HG02885 (cell line): Measurements from ENCODE around the gene BMPER.

Experiments
- ATAC-seq: cut with Tn5 transposase; IDR thresholded peaks from one replicate; pipeline ENCODE4 v1.9.1; 2021; ENCODE audit warnings: mild to moderate bottlenecking; ENCODE audit not compliant: unreplicated experiment, poor library complexity

BMPER gene

GRCh38 chr7:34123316-34123715 is 218.0 kb downstream of the BMPER start:
- ATAC-seq, result no peak

DNA sequence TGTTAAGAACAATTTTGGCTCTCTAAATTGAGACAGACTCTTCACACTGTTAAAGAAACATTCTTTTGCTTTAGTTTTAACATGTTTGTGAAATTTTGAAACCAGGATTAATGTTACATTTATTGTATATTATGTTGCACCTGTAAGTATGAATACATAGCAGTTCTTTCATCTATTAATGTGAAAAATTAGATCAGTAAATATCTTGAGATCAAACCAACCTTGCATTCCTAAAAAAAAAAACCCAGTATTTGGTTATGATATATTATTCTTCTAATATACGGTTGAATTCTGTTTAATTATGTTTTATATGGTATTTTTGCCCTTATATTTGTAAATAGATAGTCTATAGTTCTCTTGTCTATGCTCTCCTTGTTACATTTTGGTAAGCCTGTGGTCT is 219.4 kb downstream of the BMPER start:
- ATAC-seq, result no peak

DNA sequence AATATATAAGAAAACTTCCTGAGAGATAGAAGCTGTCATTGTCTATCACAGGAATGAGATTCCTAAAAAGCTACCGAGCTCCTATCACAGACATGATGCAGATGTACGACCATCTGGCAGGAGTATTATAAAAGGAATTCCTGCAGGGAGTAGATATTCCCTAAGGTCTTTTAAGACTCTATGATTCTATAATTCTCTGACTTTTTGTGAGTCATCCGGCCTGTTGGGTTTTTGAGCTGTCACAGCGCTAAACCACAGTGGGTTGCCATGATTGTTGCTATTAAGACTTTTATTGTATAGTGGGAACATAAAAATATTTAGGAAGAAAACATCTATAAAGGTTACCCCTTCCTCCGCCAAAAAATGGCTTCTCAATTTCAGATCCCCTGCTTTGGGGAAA is 223.4 kb downstream of the BMPER start:
- ATAC-seq, result no peak

- ATAC-seq, result no peak
Observed at GRCh38 chr7:34130558-34131295, 225.4 kb downstream of the BMPER start.

GRCh38 chr7:34131371-34131770 is 226.0 kb downstream of the BMPER start:
- ATAC-seq, result no peak

DNA sequence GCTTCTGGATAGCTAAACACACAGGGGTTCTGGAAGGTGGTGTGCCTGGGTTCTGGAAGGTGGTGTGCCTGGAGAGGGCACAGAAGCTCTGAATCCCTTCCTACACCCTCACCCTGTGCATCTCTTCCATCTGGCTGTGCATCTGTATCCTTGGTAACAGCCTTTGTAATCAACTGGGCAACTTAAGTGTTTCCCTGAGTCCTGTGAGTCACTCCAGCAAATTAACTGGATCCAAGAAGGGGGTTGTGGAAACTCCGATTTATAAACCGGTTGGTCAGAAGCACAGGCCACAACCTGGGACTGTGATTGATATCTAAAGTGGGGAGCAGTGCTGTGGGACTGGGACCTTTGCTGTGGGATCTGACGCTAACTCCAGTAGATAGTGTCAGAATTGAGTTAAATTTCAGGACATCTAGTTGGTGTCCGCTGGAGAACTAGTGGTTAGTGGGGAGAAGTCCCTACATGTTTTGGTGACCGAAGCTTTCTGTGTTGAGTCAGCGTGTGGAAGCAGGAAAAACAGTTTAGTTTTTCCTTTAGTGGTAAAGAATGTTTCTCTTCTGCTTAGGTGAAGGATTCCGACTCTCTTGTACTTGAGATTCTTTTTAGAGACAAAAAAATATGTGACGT is 228.1 kb downstream of the BMPER start:
- ATAC-seq, result no peak

DNA sequence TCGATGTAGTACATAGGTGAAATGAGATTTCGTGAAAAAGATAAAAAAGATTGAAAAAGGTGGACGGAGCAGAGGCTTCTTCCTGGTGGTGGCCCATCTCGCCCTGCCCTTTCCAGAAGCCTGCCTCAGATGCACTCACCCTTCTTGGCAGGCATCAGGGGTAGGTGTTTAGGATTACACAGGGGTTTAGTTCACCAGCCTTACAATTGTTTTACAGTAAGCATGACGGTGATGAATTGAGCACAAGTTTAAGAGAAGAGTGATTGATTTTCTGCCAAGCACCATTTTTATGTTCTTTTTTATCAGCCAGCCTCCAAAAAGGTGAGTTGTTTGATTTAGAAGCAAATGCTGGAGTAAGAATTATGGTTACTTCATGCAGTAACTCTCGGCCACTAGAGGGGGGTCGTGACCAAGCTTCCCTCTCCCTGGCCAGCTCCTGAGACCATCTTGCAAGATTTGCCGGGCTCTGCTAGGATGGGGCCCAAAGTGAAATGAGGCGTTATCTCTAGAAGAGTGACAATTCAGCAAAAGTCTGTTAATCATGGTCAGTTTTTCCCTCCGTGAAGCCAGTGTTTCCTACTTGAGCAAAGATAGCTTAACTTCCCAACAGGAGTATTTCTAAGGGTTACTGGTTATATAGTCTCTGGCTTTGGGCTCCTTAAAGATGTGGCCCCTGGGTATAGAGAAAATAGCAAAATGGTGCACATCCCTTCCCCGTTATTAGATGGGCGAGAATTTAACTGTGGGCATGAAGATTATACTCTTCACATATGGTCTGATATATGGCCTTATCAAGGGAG is 228.8 kb downstream of the BMPER start:
- peak; percentile 69 for ATAC-seq

DNA sequence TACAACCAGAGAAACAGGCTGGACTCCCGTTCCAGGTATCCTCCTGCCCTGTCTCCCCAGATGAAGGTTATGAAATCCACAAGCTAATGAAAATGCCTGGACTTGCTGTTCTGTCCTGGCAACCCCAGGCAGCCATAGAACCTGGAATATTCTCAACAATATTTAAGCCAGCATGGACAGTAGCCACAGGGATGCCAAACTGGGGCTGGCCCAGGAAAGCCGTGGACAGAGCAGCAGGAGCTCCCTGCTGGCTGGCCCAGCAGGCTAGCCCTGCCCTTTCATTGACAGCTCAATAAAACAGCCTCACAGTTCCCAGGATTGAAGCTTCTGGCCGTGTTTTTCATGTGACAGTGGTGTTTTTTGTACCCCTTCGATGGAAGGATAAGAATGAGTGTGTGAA is 230.6 kb downstream of the BMPER start:
- no peak for ATAC-seq

GRCh38 chr7:34136698-34137097 is 231.4 kb downstream of the BMPER start:
- no peak for ATAC-seq

- ATAC-seq, result no peak
Observed at GRCh38 chr7:34137176-34137575, 231.8 kb downstream of the BMPER start.

DNA sequence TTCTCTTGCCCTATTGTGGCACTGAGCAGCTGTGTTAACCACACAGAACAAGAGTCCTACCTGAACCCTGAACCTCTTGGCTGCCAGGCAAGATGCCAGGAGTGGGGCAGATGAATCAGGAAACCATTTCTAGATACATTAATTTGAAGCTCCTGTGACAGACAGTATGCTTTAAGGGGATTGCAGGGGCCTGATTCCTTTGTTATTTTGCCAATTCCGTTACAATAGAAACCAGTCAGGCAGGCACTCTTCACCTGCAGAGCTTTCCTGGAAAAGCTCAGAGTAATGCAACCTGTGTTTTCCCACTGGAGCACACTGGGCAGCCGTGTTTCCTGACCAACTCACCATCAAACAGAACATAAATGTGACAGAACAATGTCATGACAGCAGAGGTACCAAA is 233.1 kb downstream of the BMPER start:
- ATAC-seq, result no peak

DNA sequence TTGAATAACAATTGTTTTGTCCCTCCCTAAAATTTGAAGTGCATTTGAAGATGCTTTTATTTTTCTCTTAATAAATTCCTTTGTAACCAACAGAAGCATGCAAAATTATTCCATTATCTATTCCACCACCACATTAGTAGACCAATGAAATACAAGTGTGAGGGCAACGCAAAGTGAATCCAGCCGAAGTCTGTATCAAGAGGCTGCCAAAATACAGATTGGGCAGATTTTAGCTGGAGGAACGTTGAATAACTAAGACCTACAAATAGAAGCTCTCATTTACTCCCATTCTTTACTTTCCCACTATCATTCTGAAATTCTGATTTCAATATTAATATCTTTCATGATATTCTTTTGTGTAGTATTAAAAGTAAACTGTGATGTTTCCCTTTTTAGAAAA is 233.7 kb downstream of the BMPER start:
- ATAC-seq, result no peak

DNA sequence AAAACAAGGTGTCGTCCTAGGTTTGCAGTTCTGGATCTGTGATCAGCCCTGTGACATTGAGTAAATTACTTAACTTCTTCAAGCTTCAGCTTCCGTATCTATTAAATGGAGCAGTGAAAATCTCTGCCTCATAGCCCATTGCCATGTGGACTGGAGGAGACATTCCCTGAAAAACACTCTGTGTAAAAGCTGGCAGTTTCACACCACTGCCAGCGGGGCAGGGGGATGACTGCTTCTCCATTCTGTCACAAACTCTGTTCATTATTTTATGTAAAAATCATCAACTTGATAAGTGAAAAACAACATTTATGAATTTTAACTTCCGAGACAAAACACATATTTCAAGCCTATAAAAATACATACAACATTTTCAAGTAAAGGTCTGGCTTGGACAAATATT is 234.7 kb downstream of the BMPER start:
- ATAC-seq, result no peak

DNA sequence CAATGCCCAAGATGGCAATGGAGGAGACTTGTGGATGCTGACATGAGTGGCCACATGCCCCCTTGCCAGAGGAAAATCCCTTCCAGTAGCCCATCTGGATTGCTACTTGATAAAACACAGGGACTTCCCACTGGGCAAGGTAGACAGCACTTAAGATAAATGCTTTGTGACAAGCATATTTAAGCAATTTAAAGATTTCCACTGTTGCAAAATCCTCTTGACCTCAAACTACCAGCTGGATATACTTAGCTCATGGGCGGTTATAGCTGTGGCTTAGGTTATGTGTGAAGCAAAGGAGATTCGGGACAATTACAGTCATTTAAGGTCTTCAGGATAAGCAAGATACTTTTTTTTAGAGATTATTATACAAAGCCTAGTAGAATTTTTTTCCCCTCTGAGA is 238.1 kb downstream of the BMPER start:
- ATAC-seq, result no peak

DNA sequence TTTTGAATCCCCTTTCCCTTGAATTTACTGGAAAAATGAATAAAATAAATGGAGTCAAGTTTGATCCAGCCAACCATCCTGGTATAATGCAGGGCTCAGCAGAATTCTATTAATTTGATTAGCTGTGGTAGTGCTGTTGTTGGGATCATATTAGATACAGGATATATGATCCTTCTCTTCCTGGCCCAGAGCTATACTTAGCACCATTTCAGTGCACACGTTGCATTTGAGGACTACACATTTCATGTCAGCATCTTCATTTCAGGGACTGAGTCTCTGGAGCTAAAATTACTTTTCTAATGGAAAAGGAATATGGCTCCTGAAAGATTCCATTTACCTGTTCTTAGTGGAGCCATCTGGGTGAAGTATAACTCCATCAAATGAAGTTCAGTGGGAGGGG is 240.3 kb downstream of the BMPER start:
- no peak for ATAC-seq

GRCh38 chr7:34153656-34154270 is 248.4 kb downstream of the BMPER start:
- ATAC-seq, result no peak

- ATAC-seq, result no peak
Observed at GRCh38 chr7:34155220-34155908, 250.0 kb downstream of the BMPER start.

DNA sequence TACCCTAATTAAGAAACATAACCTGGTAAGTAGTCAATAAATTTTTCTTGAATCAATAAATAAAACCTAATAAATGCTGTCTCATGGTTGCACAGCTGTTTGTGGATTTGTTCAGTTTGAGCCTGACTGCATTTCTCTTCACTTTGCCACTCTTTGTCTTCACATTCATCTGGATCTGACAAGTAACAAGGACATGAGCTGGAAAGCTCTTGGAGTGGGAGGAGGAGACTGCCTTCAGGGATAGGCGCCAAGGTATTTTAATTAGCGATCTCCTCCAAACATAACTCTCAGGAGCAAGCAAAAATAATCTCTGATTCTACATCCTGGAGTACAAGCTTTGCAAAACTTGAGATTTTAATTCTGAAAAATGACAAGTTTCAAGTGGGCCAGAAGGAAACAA is 251.0 kb downstream of the BMPER start:
- no peak for ATAC-seq

DNA sequence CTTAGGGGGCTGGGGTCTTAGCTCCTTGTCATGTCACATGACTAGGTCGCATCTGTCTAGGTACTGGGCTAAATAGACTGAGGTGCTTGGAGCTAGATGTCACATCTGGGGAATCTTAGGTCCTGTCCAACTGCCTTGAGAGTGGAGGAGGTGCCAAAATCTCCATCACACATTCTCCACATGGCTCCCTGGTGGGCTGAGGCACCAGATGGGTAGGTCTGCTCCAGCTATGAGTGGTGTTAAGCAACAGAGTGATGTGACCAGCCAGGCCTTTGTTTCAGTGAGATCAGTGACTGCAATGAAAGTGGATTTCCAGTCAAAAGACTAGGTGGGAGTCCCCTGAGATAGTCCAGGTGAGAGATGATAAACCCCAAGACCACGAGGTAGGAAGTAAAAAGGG is 251.8 kb downstream of the BMPER start:
- ATAC-seq, result no peak

- ATAC-seq, result no peak
Observed at GRCh38 chr7:34158368-34159153, 253.2 kb downstream of the BMPER start.
